Skeletal muscle tissue (tissue), 4 donors: ENCODE measurements around the gene GNRH2. TPM values are rescaled to one million over a fixed set of nuclear protein-coding genes. Genes with fewer than 3 reads are reported as not detected.
A peak's percentile ranks its signal among the peaks of the same experiment; 100 is the strongest.
"Not testable (repeated sequence)": the region's sequence is repeated elsewhere in the genome, so short reads cannot be mapped to it uniquely, and the experiment has no call there.

Experiments used
- H3K27ac ChIP-seq: one replicate; pipeline ENCODE4 v1.7.0; 2013; ENCODE audit warnings: mild to moderate bottlenecking, low read depth, low read length, inconsistent platforms
- H3K27me3 ChIP-seq, 3 donors: one replicate each; pipeline ENCODE4 v1.7.0; 2013; ENCODE audit warnings: low read length in 3 of 3; ENCODE audit not compliant: control insufficient read depth in 3 of 3, insufficient read depth in 3 of 3
- H3K36me3 ChIP-seq, 3 donors: one replicate each; pipeline ENCODE4 v1.7.0; 2013; ENCODE audit warnings: low read length in 3 of 3; ENCODE audit not compliant: control insufficient read depth in 3 of 3, insufficient read depth in 3 of 3
- H3K4me1 ChIP-seq, 3 donors: one replicate each; pipeline ENCODE4 v1.7.0; 2013; ENCODE audit warnings: low read length in 3 of 3, mild to moderate bottlenecking in 3 of 3; ENCODE audit not compliant: control insufficient read depth in 3 of 3, insufficient read depth in 3 of 3
- H3K4me3 ChIP-seq, 3 donors: one replicate each; pipeline ENCODE4 v1.7.0; 2013; ENCODE audit warnings: low read length in 3 of 3
- H3K9ac ChIP-seq, 3 donors: one replicate each; pipeline ENCODE4 v1.7.0; 2013; ENCODE audit warnings: low read length in 3 of 3, mild to moderate bottlenecking in 3 of 3, moderate library complexity in 2 of 3, low read depth in 1 of 3
- H3K9me3 ChIP-seq, 3 donors: one replicate each; pipeline ENCODE4 v1.7.0; 2013; ENCODE audit warnings: low read length in 3 of 3; ENCODE audit not compliant: control insufficient read depth in 3 of 3
- total RNA-seq: library from RNA; depleted of rRNA; stranded (reverse); fragments of >200 nt; gene quantifications from one replicate; pipeline ENCODE4 v1.2.3, GENCODE V29; 2014
- donor health status: Osteomylitis.

GNRH2 gene
- total RNA-seq, 1 donor from 2014 or later, result not detected

- H3K27me3 ChIP-seq, result peaks cover 15 to 22% (median 21%) of the 10 kb centered on the region in 3 donors
- H3K9ac ChIP-seq, result no peak overlapping the region
- no peaks in the 10 kb centered on the region for H3K36me3 ChIP-seq
- H3K4me1 ChIP-seq, result peaks cover 0 to 6% (median 3%) of the 10 kb centered on the region in 3 donors
- no peaks in the 10 kb centered on the region for H3K9me3 ChIP-seq
- H3K4me3 ChIP-seq, result peak overlapping the region in 1 of 3 donors; percentile 30
- H3K27ac ChIP-seq, result no peak overlapping the region
Observed at GRCh38 chr20:3072530-3073250, 29.3 kb downstream of the GNRH2 start.

GRCh38 chr20:3073251-3073643 lies 29.8 kb downstream of the GNRH2 start:
- not testable (repeated sequence) for H3K36me3 ChIP-seq, H3K9ac ChIP-seq, H3K4me1 ChIP-seq, H3K4me3 ChIP-seq, H3K9me3 ChIP-seq, H3K27ac ChIP-seq
- H3K27me3 ChIP-seq, result peaks cover 15 to 22% (median 21%) of the 10 kb centered on the region in 3 donors

GRCh38 chr20:3074812-3075211 lies 31.4 kb downstream of the GNRH2 start:
- H3K27me3 ChIP-seq, result peaks cover 15 to 22% (median 21%) of the 10 kb centered on the region in 3 donors
- no peak overlapping the region for H3K27ac ChIP-seq
- H3K36me3 ChIP-seq, result no peaks in the 10 kb centered on the region
- H3K9ac ChIP-seq, result no peak overlapping the region
- H3K4me3 ChIP-seq, result no peak overlapping the region
- peaks cover 0 to 6% (median 0%) of the 10 kb centered on the region in 3 donors for H3K4me1 ChIP-seq
- no peaks in the 10 kb centered on the region for H3K9me3 ChIP-seq

GRCh38 chr20:3075315-3075714 lies 31.9 kb downstream of the GNRH2 start:
- not testable (repeated sequence) for H3K4me3 ChIP-seq, H3K27ac ChIP-seq, H3K4me1 ChIP-seq, H3K9me3 ChIP-seq, H3K9ac ChIP-seq, H3K36me3 ChIP-seq
- H3K27me3 ChIP-seq, result peaks cover 15 to 22% (median 21%) of the 10 kb centered on the region in 3 donors

- H3K4me1 ChIP-seq, result peaks cover 9 to 15% (median 10%) of the 10 kb centered on the region in 3 donors
- no peak overlapping the region for H3K9ac ChIP-seq
- no peaks in the 10 kb centered on the region for H3K9me3 ChIP-seq
- H3K27me3 ChIP-seq, result peaks cover 11 to 17% (median 15%) of the 10 kb centered on the region in 3 donors
- H3K27ac ChIP-seq, result no peak overlapping the region
- H3K36me3 ChIP-seq, result no peaks in the 10 kb centered on the region
- H3K4me3 ChIP-seq, result no peak overlapping the region
Observed at GRCh38 chr20:3077618-3078134, 34.3 kb downstream of the GNRH2 start.

GRCh38 chr20:3080939-3081388 lies 37.5 kb downstream of the GNRH2 start:
- H3K27ac ChIP-seq, result no peak overlapping the region

GRCh38 chr20:3081641-3082040 lies 38.2 kb downstream of the GNRH2 start:
- H3K27me3 ChIP-seq, result peaks cover 22 to 31% (median 25%) of the 10 kb centered on the region in 3 donors
- no peak overlapping the region for H3K4me3 ChIP-seq
- no peaks in the 10 kb centered on the region for H3K9me3 ChIP-seq
- H3K27ac ChIP-seq, result no peak overlapping the region
- H3K9ac ChIP-seq, result no peak overlapping the region
- H3K36me3 ChIP-seq, result no peaks in the 10 kb centered on the region
- peaks cover 9 to 15% (median 10%) of the 10 kb centered on the region in 3 donors for H3K4me1 ChIP-seq

More at GRCh38 chr20:3080939-3081388, 37.5 kb downstream of the GNRH2 start:
- Histone ChIP-seq H3K4me3 (no peak overlapping the region), H3K9me3 (no peaks in the 10 kb centered on the region), H3K36me3 (no peaks in the 10 kb centered on the region), H3K27me3 (peaks cover 22 to 31% (median 25%) of the 10 kb centered on the region in 3 donors), H3K4me1 (peaks cover 9 to 15% (median 10%) of the 10 kb centered on the region in 3 donors), H3K9ac (peak overlapping the region in 1 of 3 donors; percentile 25)

GRCh38 chr20:3082306-3082951 lies 39.0 kb downstream of the GNRH2 start:
- Histone ChIP-seq H3K27me3 (peaks cover 22 to 31% (median 25%) of the 10 kb centered on the region in 3 donors), H3K4me1 (peaks cover 9 to 15% (median 10%) of the 10 kb centered on the region in 3 donors), H3K36me3 (no peaks in the 10 kb centered on the region), H3K9ac (peak overlapping the region in 1 of 3 donors; percentile 25), H3K9me3 (no peaks in the 10 kb centered on the region), H3K27ac (no peak overlapping the region), H3K4me3 (peak overlapping the region in 1 of 3 donors; percentile 22)

GRCh38 chr20:3082955-3083952 lies 39.8 kb downstream of the GNRH2 start:
- Histone ChIP-seq H3K4me1 (peaks cover 9 to 15% (median 10%) of the 10 kb centered on the region in 3 donors), H3K9ac (no peak overlapping the region), H3K27ac (no peak overlapping the region), H3K27me3 (peaks cover 22 to 31% (median 25%) of the 10 kb centered on the region in 3 donors), H3K4me3 (no peak overlapping the region), H3K36me3 (no peaks in the 10 kb centered on the region), H3K9me3 (no peaks in the 10 kb centered on the region)
